NCI-H2107 treated with DMSO at 0.1 percent for 48 hours (cell line): Measurements from ENCODE around the gene IL17C.

Experiments
- DNase-seq: peaks from one replicate; lab custom pipeline; 2025; ENCODE audit not compliant: unreplicated experiment; lab: John Stamatoyannopoulos, UW

The IL17C gene

GRCh38 chr16:88626646-88627045, 11.7 kb upstream of the IL17C start:
- DNase-seq: no peak

GRCh38 chr16:88627531-88628411, 10.6 kb upstream of the IL17C start:
- no peak for DNase-seq

GRCh38 chr16:88628512-88628974, 9.8 kb upstream of the IL17C start:
- no peak for DNase-seq

GRCh38 chr16:88629835-88630234, 8.5 kb upstream of the IL17C start:
- no peak for DNase-seq

GRCh38 chr16:88630433-88630832, 7.9 kb upstream of the IL17C start:
- no peak for DNase-seq

GRCh38 chr16:88630941-88631340, 7.4 kb upstream of the IL17C start:
- no peak for DNase-seq

GRCh38 chr16:88631384-88631783, 7.0 kb upstream of the IL17C start:
- no peak for DNase-seq

- DNase-seq: no peak
These were observed 6.3 kb upstream of the IL17C start for GRCh38 chr16:88631920-88632586.

GRCh38 chr16:88632587-88632930, 5.8 kb upstream of the IL17C start:
- no peak for DNase-seq

GRCh38 chr16:88633684-88634140, 4.7 kb upstream of the IL17C start:
- peak; percentile 20 for DNase-seq

- DNase-seq: no peak
These were observed 4.0 kb upstream of the IL17C start for GRCh38 chr16:88634141-88634993.

GRCh38 chr16:88634994-88635670, 3.2 kb upstream of the IL17C start:
- DNase-seq: no peak

- DNase-seq: no peak
These were observed 2.6 kb upstream of the IL17C start for GRCh38 chr16:88635671-88636319.

GRCh38 chr16:88636488-88637265, 1.7 kb upstream of the IL17C start:
- no peak for DNase-seq

- DNase-seq: no peak
These were observed 1.1 kb downstream of the IL17C start for GRCh38 chr16:88639231-88640038.

GRCh38 chr16:88640039-88640495, 1.7 kb downstream of the IL17C start:
- DNase-seq: no peak

GRCh38 chr16:88640498-88641247, 2.3 kb downstream of the IL17C start:
- no peak for DNase-seq
